Measurements from ENCODE around the gene PNMA8A. TPM values are rescaled to one million over a fixed set of nuclear protein-coding genes. Genes with fewer than 3 reads are reported as not detected.

The PNMA8A gene
- polyA plus RNA-seq, 1 of the 3 experiments (the other 2 are of a cell fraction), result 10.2 TPM

GRCh38 chr19:46490774-46491173 lies 19.4 kb upstream of the PNMA8A start:
- no peak overlapping the region for H3K4me2 ChIP-seq
- no peak overlapping the region for H3K9ac ChIP-seq
- no peaks in the 10 kb centered on the region for H3K27me3 ChIP-seq (ENCODE audit: insufficient read depth)
- H3K36me3 ChIP-seq (replicated peaks in 1 of 2; ENCODE audit: control insufficient read depth in 1 of 2, insufficient read depth in 2 of 2, low read length in 1 of 2), result no peaks in the 10 kb centered on the region
- no peaks in the 10 kb centered on the region for H3K9me2 ChIP-seq
- 86% methylated on average over 9 of the region's 9 CpGs for WGBS (ENCODE audit: low lambda C conversion rate)
- no peak overlapping the region for H3K4me3 ChIP-seq (ENCODE audit: low read depth in 2 of 2, low read length in 1 of 2)
- no peaks in the 10 kb centered on the region for H4K20me1 ChIP-seq (ENCODE audit: insufficient read depth)
- DNase-seq, result peak; percentile 18
- CTCF ChIA-PET, result interaction anchor here (2.0 to 24.7 kb wide), 3 partner anchors 16 to 91 kb away, joined by 5 to 463 read pairs (median 25); no protein-coding TSS in a partner anchor
- no peak for TF ChIP-seq TCF12 (IDR thresholded peaks at IDR 0.05)
- no peak for TF ChIP-seq FOXJ3 (CRISPR knock-in tag; IDR thresholded peaks at IDR 0.05)
- TF ChIP-seq, protein P1, sequence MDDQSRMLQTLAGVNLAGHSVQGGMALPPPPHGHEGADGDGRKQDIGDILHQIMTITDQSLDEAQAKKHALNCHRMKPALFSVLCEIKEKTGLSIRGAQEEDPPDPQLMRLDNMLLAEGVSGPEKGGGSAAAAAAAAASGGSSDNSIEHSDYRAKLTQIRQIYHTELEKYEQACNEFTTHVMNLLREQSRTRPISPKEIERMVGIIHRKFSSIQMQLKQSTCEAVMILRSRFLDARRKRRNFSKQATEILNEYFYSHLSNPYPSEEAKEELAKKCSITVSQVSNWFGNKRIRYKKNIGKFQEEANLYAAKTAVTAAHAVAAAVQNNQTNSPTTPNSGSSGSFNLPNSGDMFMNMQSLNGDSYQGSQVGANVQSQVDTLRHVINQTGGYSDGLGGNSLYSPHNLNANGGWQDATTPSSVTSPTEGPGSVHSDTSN (IDR thresholded peaks at IDR 0.05), result no peak
- TF ChIP-seq NFIC (IDR thresholded peaks at IDR 0.05; ENCODE audit: borderline replicate concordance), result no peak
- TF ChIP-seq POLR2AphosphoS5 (IDR thresholded peaks at IDR 0.05; ENCODE audit: low read depth, low read length), result no peak
- no peak for TF ChIP-seq RXRA (IDR thresholded peaks at IDR 0.05; ENCODE audit: borderline replicate concordance, low read depth)
- no peak for TF ChIP-seq NRF1 (IDR thresholded peaks at IDR 0.05; ENCODE audit: low read depth, low read length)
- TF ChIP-seq, protein P2, sequence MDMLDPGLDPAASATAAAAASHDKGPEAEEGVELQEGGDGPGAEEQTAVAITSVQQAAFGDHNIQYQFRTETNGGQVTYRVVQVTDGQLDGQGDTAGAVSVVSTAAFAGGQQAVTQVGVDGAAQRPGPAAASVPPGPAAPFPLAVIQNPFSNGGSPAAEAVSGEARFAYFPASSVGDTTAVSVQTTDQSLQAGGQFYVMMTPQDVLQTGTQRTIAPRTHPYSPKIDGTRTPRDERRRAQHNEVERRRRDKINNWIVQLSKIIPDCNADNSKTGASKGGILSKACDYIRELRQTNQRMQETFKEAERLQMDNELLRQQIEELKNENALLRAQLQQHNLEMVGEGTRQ (IDR thresholded peaks at IDR 0.05; ENCODE audit: borderline replicate concordance, low read depth, low read length), result no peak
- no peak for TF ChIP-seq GATA2 (CRISPR knock-in tag; IDR thresholded peaks at IDR 0.05)
- TF ChIP-seq RAD21 (IDR thresholded peaks at IDR 0.05; ENCODE audit: low read length), result no peak
- no peak for TF ChIP-seq EP300 (IDR thresholded peaks at IDR 0.05; ENCODE audit: borderline replicate concordance in 1 of 2, low read depth in 1 of 2, low read length in 1 of 2)
- H3K79me2 ChIP-seq (ENCODE audit: insufficient read depth), result no peaks in the 10 kb centered on the region
- POLR2A ChIA-PET, result no interaction called here
- H3K9me3 ChIP-seq, result no peaks in the 10 kb centered on the region
- H2AFZ ChIP-seq (ENCODE audit: low read depth), result no peak overlapping the region
- H3F3A ChIP-seq (replicated peaks; ENCODE audit: insufficient read depth), result no peaks in the 10 kb centered on the region
- no peak overlapping the region for H3K27ac ChIP-seq (ENCODE audit: low read depth in 2 of 2, low read length in 1 of 2)
- peaks cover 0 to 21% of the 10 kb centered on the region in 2 experiments; a peak in 1 of 4 replicates for H3K4me1 ChIP-seq (ENCODE audit: control insufficient read depth in 1 of 2, insufficient read depth in 2 of 2, low read depth in 1 of 2, low read length in 1 of 2)

GRCh38 chr19:46489445-46490272 lies 18.3 kb upstream of the PNMA8A start:
- no peaks in the 10 kb centered on the region for H3K27me3 ChIP-seq (ENCODE audit: insufficient read depth)
- H3K9me2 ChIP-seq, result no peaks in the 10 kb centered on the region
- H4K20me1 ChIP-seq (ENCODE audit: insufficient read depth), result no peaks in the 10 kb centered on the region
- H3K9ac ChIP-seq, result no peak overlapping the region
- H3K9me3 ChIP-seq, result no peaks in the 10 kb centered on the region
- H3K79me2 ChIP-seq (ENCODE audit: insufficient read depth), result no peaks in the 10 kb centered on the region
- 87% methylated on average over 42 of the region's 52 CpGs for WGBS (ENCODE audit: low lambda C conversion rate)
- TF ChIP-seq, protein P2 (IDR thresholded peaks at IDR 0.05; ENCODE audit: borderline replicate concordance, low read depth, low read length), result no peak
- TF ChIP-seq EP300 (IDR thresholded peaks at IDR 0.05; ENCODE audit: borderline replicate concordance in 1 of 2, low read depth in 1 of 2, low read length in 1 of 2) (no peak), RFX5 (IDR thresholded peaks at IDR 0.05; ENCODE audit: low read length) (no peak), POLR2AphosphoS5 (IDR thresholded peaks at IDR 0.05; ENCODE audit: low read depth, low read length) (no peak), EZH2phosphoT487 (IDR thresholded peaks at IDR 0.05; ENCODE audit: borderline replicate concordance, low read depth) (no peak), ELF1 (IDR thresholded peaks at IDR 0.05) (no peak), MEF2A (IDR thresholded peaks at IDR 0.05; ENCODE audit: borderline replicate concordance, low read depth) (no peak), GABPA (IDR thresholded peaks at IDR 0.05; ENCODE audit: low read depth) (no peak), TCF12 (IDR thresholded peaks at IDR 0.05) (no peak), NRF1 (IDR thresholded peaks at IDR 0.05; ENCODE audit: low read depth, low read length) (no peak), SMC3 (IDR thresholded peaks at IDR 0.05; ENCODE audit: low read depth, low read length) (no peak), JUND (IDR thresholded peaks at IDR 0.05) (no peak), RCOR1 (IDR thresholded peaks at IDR 0.05; ENCODE audit: low read length) (no peak), RXRA (IDR thresholded peaks at IDR 0.05; ENCODE audit: borderline replicate concordance, low read depth) (no peak), GATA2 (CRISPR knock-in tag; IDR thresholded peaks at IDR 0.05) (no peak), RAD21 (IDR thresholded peaks at IDR 0.05; ENCODE audit: low read length) (no peak), YY1 (IDR thresholded peaks at IDR 0.05; ENCODE audit: low read depth) (no peak), USF1 (IDR thresholded peaks at IDR 0.05; ENCODE audit: borderline replicate concordance, low read depth) (no peak), FOXJ3 (CRISPR knock-in tag; IDR thresholded peaks at IDR 0.05) (no peak)
- CTCF ChIA-PET, result interaction anchor here (0.6 to 24.7 kb wide), 7 partner anchors 12 to 413 kb away, joined by 3 to 463 read pairs (median 14); partner anchors contain the start of gene PNMA8C
- H3K4me1 ChIP-seq (ENCODE audit: control insufficient read depth in 1 of 2, insufficient read depth in 2 of 2, low read depth in 1 of 2, low read length in 1 of 2), result peaks cover 0 to 14% of the 10 kb centered on the region in 2 experiments; a peak in 1 of 4 replicates
- peak; percentile 37 for DNase-seq
- no peak overlapping the region for H3K4me2 ChIP-seq
- H3F3A ChIP-seq (replicated peaks; ENCODE audit: insufficient read depth), result no peaks in the 10 kb centered on the region
- POLR2A ChIA-PET, result no interaction called here
- no peak overlapping the region for H3K4me3 ChIP-seq (ENCODE audit: low read depth in 2 of 2, low read length in 1 of 2)
- H3K27ac ChIP-seq (ENCODE audit: low read depth in 2 of 2, low read length in 1 of 2), result no peak overlapping the region
- no peak overlapping the region for H2AFZ ChIP-seq (ENCODE audit: low read depth)
- H3K36me3 ChIP-seq (replicated peaks in 1 of 2; ENCODE audit: control insufficient read depth in 1 of 2, insufficient read depth in 2 of 2, low read length in 1 of 2), result no peaks in the 10 kb centered on the region
